HepG2 (cell line): ENCODE measurements around the gene LYPD6B. TPM values are rescaled to one million over a fixed set of nuclear protein-coding genes. Genes with fewer than 3 reads are reported as not detected.

Experiments used
- ATAC-seq: fragments of 200-7000 bp; cut with Tn5 transposase; 3 replicates; pipeline ENCODE4 v1.9.1; 2020; ENCODE audit warnings: mild to moderate bottlenecking, moderate library complexity
- BruUV-seq: library from RNA; stranded (reverse); fragments of 400-500 nt; replicated peaks from 2 replicates; lab custom pipeline; 2021; lab: Mats Ljungman, UMichigan
- CTCF ChIA-PET: fragments of 300-600 bp; formaldehyde crosslinking; extraction: SDS; loops from one replicate; lab custom pipeline; 2021; ENCODE audit warnings: low total read pairs, inconsistent platforms, low intra/inter-chr PET ratio; lab: Yijun Ruan, JAX
- POLR2A ChIA-PET: fragments of 350-600 bp; sonication (Branson Sonifier 250); formaldehyde crosslinking; loops from one replicate; lab custom pipeline; 2020; ENCODE audit warnings: antibody characterized with exemption, inconsistent platforms; lab: Yijun Ruan, JAX
- DNase-seq: peaks from one replicate; pipeline ENCODE4 v3.0.0-alpha.2; 2015; ENCODE audit warnings: low spot score
- FAIRE-seq: peaks from 3 replicates; lab custom pipeline; 2011; peaks lifted over from hg19 to GRCh38; lab: Jason Lieb, UNC
- H2AFZ ChIP-seq: one replicate; pipeline ENCODE4 v1.6.1; 2011; ENCODE audit warnings: low read length, inconsistent platforms
- H3K27ac ChIP-seq: fragments of 300-600 bp; 3 replicates; pipeline ENCODE4 v1.8.0; 2011; ENCODE audit warnings: mixed run types, mild to moderate bottlenecking, mixed read lengths, low read length, inconsistent platforms; ENCODE audit not compliant: insufficient read depth; ENCODE audit errors: extremely low read length
- H3K27me3 ChIP-seq, 2 experiments: fragments of 200-600 bp in 1 of 2; 2 replicates in 1 of 2; 3 replicates in 1 of 2; pipeline versions ENCODE4 v1.6.0 to v1.8.0; 2011; ENCODE audit warnings: low read length in 2 of 2, mild to moderate bottlenecking in 2 of 2, moderate library complexity in 2 of 2, inconsistent platforms in 1 of 2; ENCODE audit not compliant: insufficient read depth in 2 of 2, control insufficient read depth in 1 of 2
- H3K36me3 ChIP-seq, 2 experiments: fragments of 200-600 bp in 1 of 2; replicated peaks in 1 of 2; 2 replicates in 1 of 2; 3 replicates in 1 of 2; pipeline versions ENCODE4 v1.5.1 to v1.8.0; 2011; ENCODE audit warnings: low read length in 2 of 2, inconsistent platforms in 1 of 2; ENCODE audit not compliant: insufficient read depth in 2 of 2, control insufficient read depth in 1 of 2
- H3K4me1 ChIP-seq: 2 replicates; pipeline ENCODE4 v1.5.1; 2012; ENCODE audit warnings: low read length, inconsistent platforms; ENCODE audit not compliant: insufficient read depth
- H3K4me2 ChIP-seq: 2 replicates; pipeline ENCODE4 v1.6.0; 2011; ENCODE audit warnings: low read depth, low read length, inconsistent platforms
- H3K4me3 ChIP-seq, 3 experiments: fragments of 200-600 bp in 1 of 3; sonication (generic), shearing (Covaris generic) in 1 of 3; replicated peaks in 1 of 3; 2 replicates each; pipeline ENCODE4 v1.5.1; 2011 to 2016; ENCODE audit warnings: low read length in 3 of 3, inconsistent platforms in 2 of 3, low read depth in 2 of 3, mild to moderate bottlenecking in 2 of 3, control low read depth in 1 of 3, mixed read lengths in 1 of 3; ENCODE audit not compliant: insufficient read depth in 1 of 3
- H3K79me2 ChIP-seq: one replicate; pipeline ENCODE4 v1.6.1; 2011; ENCODE audit warnings: low read length, inconsistent platforms; ENCODE audit not compliant: insufficient read depth
- H3K9ac ChIP-seq: 2 replicates; pipeline ENCODE4 v1.6.0; 2011; ENCODE audit warnings: mild to moderate bottlenecking, low read depth, low read length, inconsistent platforms; ENCODE audit not compliant: insufficient read depth
- H3K9me3 ChIP-seq: 2 replicates; pipeline ENCODE4 v1.5.1; 2012; ENCODE audit warnings: mild to moderate bottlenecking, low read length
- H4K20me1 ChIP-seq: 2 replicates; pipeline ENCODE4 v1.6.0; 2011; ENCODE audit warnings: inconsistent platforms, mild to moderate bottlenecking, low read length, moderate library complexity; ENCODE audit not compliant: insufficient read depth
- CERS6 ChIP-seq: sonication (generic); formaldehyde crosslinking; IDR thresholded peaks from 2 replicates; pipeline ENCODE4 v1.5.0; 2020; ENCODE audit warnings: missing genetic modification reagents
- ZNF468 ChIP-seq: sonication (generic); formaldehyde crosslinking; IDR thresholded peaks from 2 replicates; pipeline ENCODE4 v1.8.0; 2022; ENCODE audit warnings: mild to moderate bottlenecking, moderate library complexity, missing genetic modification reagents
- WGBS: methylation state at CpG from one replicate; pipeline ENCODE4 v1.1.6; 2017; ENCODE audit warnings: low lambda C conversion rate; 5-methylcytosine and 5-hydroxymethylcytosine counted together
- in situ Hi-C: cut with HindIII; loops from 2 replicates; pipeline ENCODE4 v1.10.0; 2017; ENCODE audit warnings: low pct_unique_long_range_greater_than_20kb; ENCODE audit not compliant: extremely low pct_ligation_motif_present
- intact Hi-C: fragments of 100-400 bp; cut with micrococcal nuclease; formaldehyde crosslinking; loops from one replicate; pipeline ENCODE4 v1.10.0; 2022; ENCODE audit not compliant: unreplicated experiment
- polyA plus RNA-seq, 8 experiments: library from polyadenylated mRNA; depleted of rRNA in 3 of 8; stranded (reverse) in 7 of 8; unstranded in 1 of 8; fragments of >200 nt; fragmentation: Illumina TruSeq in 4 of 8; extraction: Trizol in 4 of 8; gene quantifications; 2 replicates each; pipeline versions ENCODE4 v1.2.1 to v1.2.3, GENCODE V29; 2011 to 2016; ENCODE audit warnings: low read depth in 4 of 8, missing spikeins in 1 of 8, mixed read lengths in 1 of 8; ENCODE audit not compliant: insufficient read depth in 1 of 8
- total RNA-seq, 5 experiments: library from RNA; depleted of rRNA; stranded (reverse); fragments of >200 nt; fragmentation: Illumina TruSeq; extraction: Trizol; gene quantifications; 2 replicates each; pipeline ENCODE4 v1.2.3, GENCODE V29; 2016; ENCODE audit warnings: low read depth in 1 of 5
- TF ChIP-seq, protein P1 (sequence below): conservative IDR thresholded peaks from 2 replicates; pipeline ENCODE4 v1.6.1; 2018; ENCODE audit warnings: missing genetic modification reagents

Gene LYPD6B
- total and polyA plus RNA-seq, 2 of the 13 experiments (the other 11 are each of a cell fraction or from before 2014, with no cell fraction given) = not detected

- no peak for TF ChIP-seq CERS6 (CRISPR knock-in tag)
These were observed 137.5 kb downstream of the LYPD6B start (continued) for GRCh38 chr2:149175956-149176355.

DNA sequence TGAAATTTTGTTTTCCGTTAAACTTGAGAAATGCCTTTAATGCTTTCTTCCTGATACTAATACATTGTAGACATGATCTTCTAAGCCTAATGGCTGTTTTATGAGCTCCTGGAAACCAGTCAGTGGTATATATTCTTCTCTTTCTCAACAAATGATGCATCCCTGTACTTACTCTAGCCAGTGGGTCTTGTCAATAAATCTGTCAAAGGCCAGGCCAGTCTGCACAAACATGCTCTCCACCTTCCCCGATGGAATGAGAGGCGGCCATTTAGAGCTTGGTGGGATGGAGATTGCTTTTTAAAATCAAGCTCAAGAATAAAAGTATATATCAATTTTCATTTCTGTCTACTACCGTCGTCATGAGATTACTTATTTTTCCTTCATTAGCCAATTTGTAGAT lies 140.1 kb downstream of the LYPD6B start:
- no peak overlapping the region for H2AFZ ChIP-seq
- H3K4me3 ChIP-seq = no peak overlapping the region
- no peak overlapping the region for H3K4me2 ChIP-seq
- POLR2A ChIA-PET = no interaction called here
- intact Hi-C loops = no loop called here
- CTCF ChIA-PET = no interaction called here
- no peaks in the 10 kb centered on the region for H3K36me3 ChIP-seq
- no peak overlapping the region for H3K9ac ChIP-seq
- no peak for TF ChIP-seq ZNF468 (CRISPR knock-in tag)
- TF ChIP-seq, protein P1, sequence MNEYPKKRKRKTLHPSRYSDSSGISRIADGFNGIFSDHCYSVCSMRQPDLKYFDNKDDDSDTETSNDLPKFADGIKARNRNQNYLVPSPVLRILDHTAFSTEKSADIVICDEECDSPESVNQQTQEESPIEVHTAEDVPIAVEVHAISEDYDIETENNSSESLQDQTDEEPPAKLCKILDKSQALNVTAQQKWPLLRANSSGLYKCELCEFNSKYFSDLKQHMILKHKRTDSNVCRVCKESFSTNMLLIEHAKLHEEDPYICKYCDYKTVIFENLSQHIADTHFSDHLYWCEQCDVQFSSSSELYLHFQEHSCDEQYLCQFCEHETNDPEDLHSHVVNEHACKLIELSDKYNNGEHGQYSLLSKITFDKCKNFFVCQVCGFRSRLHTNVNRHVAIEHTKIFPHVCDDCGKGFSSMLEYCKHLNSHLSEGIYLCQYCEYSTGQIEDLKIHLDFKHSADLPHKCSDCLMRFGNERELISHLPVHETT (CRISPR knock-in tag) = no peak
- TF ChIP-seq, all 625 proteins: peak for 0
- Histone ChIP-seq H4K20me1 (no peaks in the 10 kb centered on the region), H3K4me1 (no peaks in the 10 kb centered on the region), H3K27me3 (peaks cover 0 to 8% of the 10 kb centered on the region in 2 experiments; a peak in 1 of 5 replicates), H3K79me2 (no peaks in the 10 kb centered on the region), H3K9me3 (no peaks in the 10 kb centered on the region), H3K27ac (no peak overlapping the region)
- no peak for FAIRE-seq
- no TSS peak for BruUV-seq
- no peak for ATAC-seq
- 41% methylated on average over 5 of the region's 5 CpGs for WGBS
- no peak for DNase-seq
- in situ Hi-C loops = no loop called here
